Astrocyte (in vitro differentiated cells and primary cell): ENCODE measurements around the gene COBL.

Experiments used
- CTCF ChIP-seq: IDR thresholded peaks from 2 replicates; pipeline ENCODE4 v1.5.1; 2011; ENCODE audit warnings: low read depth, mild to moderate bottlenecking, inconsistent platforms, low read length, moderate library complexity; ENCODE audit not compliant: insufficient read depth
- EZH2 ChIP-seq: IDR thresholded peaks from 2 replicates; pipeline ENCODE4 v1.6.1; 2012; ENCODE audit warnings: mild to moderate bottlenecking, low read length, inconsistent platforms; ENCODE audit not compliant: insufficient read depth

DNA sequence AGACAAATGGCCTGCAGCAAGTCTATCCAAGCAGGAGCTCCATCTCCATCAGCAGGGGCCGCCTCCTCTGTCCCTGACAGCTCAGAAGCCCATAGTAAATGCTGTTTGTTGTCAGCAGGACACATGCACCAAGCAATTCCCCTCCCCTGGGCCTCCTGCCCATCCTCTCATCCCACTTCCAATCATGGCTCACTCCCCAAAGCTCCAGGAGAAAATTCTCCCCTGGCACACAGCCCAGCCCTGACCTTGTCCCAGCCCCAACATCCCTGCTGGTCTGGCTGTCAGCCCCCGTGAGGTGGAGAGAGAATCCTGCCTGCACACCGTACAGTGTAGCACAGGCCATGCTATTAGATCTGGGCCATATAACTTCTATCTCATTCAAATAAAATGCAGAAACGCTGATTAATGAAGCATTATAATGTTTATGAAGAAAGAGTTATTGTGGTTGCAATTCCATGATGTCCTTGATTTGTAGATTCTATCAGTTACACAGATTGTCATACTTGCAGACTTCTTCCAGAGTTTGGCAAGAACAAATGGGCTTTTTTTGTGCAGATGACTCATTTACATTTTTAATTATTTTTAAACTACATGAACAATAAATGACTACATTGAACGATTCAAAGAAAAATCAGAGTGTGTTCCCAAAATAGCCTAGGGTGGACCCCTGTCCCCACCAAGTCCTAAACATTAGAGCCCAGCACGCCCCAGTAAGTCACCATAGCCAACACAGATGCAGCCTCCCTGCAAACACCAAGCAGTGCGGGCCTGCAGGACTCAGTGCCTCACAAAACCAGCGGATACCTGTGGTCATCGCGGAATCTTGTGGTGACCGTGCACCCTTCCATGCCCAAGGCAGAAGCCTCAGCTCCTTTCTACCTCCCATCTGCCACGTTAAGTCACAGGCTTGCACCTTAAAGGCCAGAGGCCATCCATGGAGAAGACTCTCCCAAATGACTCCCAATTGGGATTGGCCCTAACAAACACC, 70.1 kb downstream of the COBL start:
- TF ChIP-seq CTCF (no peak), EZH2 (no peak)
